H9 (cell line): ENCODE results near the gene TRIM59. TPM values are rescaled to one million over a fixed set of nuclear protein-coding genes. Genes with fewer than 3 reads are reported as not detected.

Experiments used
- DNase-seq: peaks from one replicate; pipeline ENCODE4 v3.0.0-alpha.2; 2017
- H2AFZ ChIP-seq: one replicate; pipeline ENCODE4 v1.6.1; 2013; ENCODE audit warnings: mild to moderate bottlenecking, low read length, control low read depth, moderate library complexity
- H2AK5ac ChIP-seq: 2 replicates; pipeline ENCODE4 v1.6.1; 2013; ENCODE audit warnings: low read length, control low read depth, mixed read lengths; ENCODE audit not compliant: insufficient read length
- H2BK120ac ChIP-seq: one replicate; pipeline ENCODE4 v1.6.1; 2013; ENCODE audit warnings: low read depth, mild to moderate bottlenecking, low read length, control low read depth, inconsistent platforms; ENCODE audit not compliant: poor library complexity, severe bottlenecking
- H2BK12ac ChIP-seq: 2 replicates; pipeline ENCODE4 v1.6.1; 2013; ENCODE audit warnings: low read length, control low read depth, mixed read lengths, low read depth; ENCODE audit not compliant: insufficient read length
- H2BK15ac ChIP-seq: 2 replicates; pipeline ENCODE4 v1.6.1; 2013; ENCODE audit warnings: low read depth, low read length, control low read depth
- H2BK20ac ChIP-seq: one replicate; pipeline ENCODE4 v1.6.1; 2013; ENCODE audit warnings: low read depth, mild to moderate bottlenecking, low read length, control low read depth, inconsistent platforms; ENCODE audit not compliant: poor library complexity, severe bottlenecking
- H2BK5ac ChIP-seq: 2 replicates; pipeline ENCODE4 v1.6.1; 2013; ENCODE audit warnings: low read length, control low read depth, mixed read lengths; ENCODE audit not compliant: insufficient read length
- H3K14ac ChIP-seq: 2 replicates; pipeline ENCODE4 v1.6.1; 2013; ENCODE audit warnings: low read length, control low read depth; ENCODE audit not compliant: insufficient read depth
- H3K18ac ChIP-seq: 2 replicates; pipeline ENCODE4 v1.6.1; 2013; ENCODE audit warnings: low read depth, mild to moderate bottlenecking, mixed read lengths, low read length, control low read depth; ENCODE audit not compliant: insufficient read length
- H3K23ac ChIP-seq: 2 replicates; pipeline ENCODE4 v1.6.1; 2013; ENCODE audit warnings: low read length, control low read depth, mixed read lengths, low read depth; ENCODE audit not compliant: insufficient read length
- H3K23me2 ChIP-seq: 2 replicates; pipeline ENCODE4 v1.6.1; 2013; ENCODE audit warnings: low read depth, mild to moderate bottlenecking, mixed read lengths, low read length, control low read depth; ENCODE audit not compliant: insufficient read length, poor library complexity, severe bottlenecking
- H3K27ac ChIP-seq: 2 replicates; pipeline ENCODE4 v1.5.1; 2013; ENCODE audit warnings: low read length, control low read depth, mixed read lengths, low read depth; ENCODE audit not compliant: insufficient read length
- H3K27me3 ChIP-seq: 2 replicates; pipeline ENCODE4 v1.6.1; 2013; ENCODE audit warnings: low read length, control low read depth, inconsistent platforms; ENCODE audit not compliant: insufficient read depth
- H3K4ac ChIP-seq: 2 replicates; pipeline ENCODE4 v1.6.1; 2013; ENCODE audit warnings: low read depth, mild to moderate bottlenecking, control low read depth, inconsistent platforms, low read length, moderate library complexity
- H3K4me1 ChIP-seq: 2 replicates; pipeline ENCODE4 v1.6.1; 2013; ENCODE audit warnings: low read length, control low read depth, inconsistent platforms; ENCODE audit not compliant: insufficient read depth
- H3K4me2 ChIP-seq: 2 replicates; pipeline ENCODE4 v1.6.1; 2013; ENCODE audit warnings: low read length, control low read depth, mixed read lengths; ENCODE audit not compliant: insufficient read length, insufficient read depth
- H3K56ac ChIP-seq: 2 replicates; pipeline ENCODE4 v1.6.1; 2013; ENCODE audit warnings: low read depth, mild to moderate bottlenecking, mixed read lengths, low read length, control low read depth; ENCODE audit not compliant: insufficient read length
- H3K79me1 ChIP-seq: 2 replicates; pipeline ENCODE4 v1.6.1; 2013; ENCODE audit warnings: low read depth, mild to moderate bottlenecking, moderate library complexity, low read length, control low read depth, inconsistent platforms; ENCODE audit not compliant: insufficient read depth, poor library complexity, severe bottlenecking
- H3K79me2 ChIP-seq: 2 replicates; pipeline ENCODE4 v1.6.1; 2013; ENCODE audit warnings: low read length, control low read depth, inconsistent platforms; ENCODE audit not compliant: insufficient read depth
- H3K9ac ChIP-seq: 2 replicates; pipeline ENCODE4 v1.6.1; 2013; ENCODE audit warnings: low read length, control low read depth, mixed read lengths; ENCODE audit not compliant: insufficient read length; ENCODE audit errors: extremely low read depth
- H3K9me3 ChIP-seq: one replicate; pipeline ENCODE4 v1.6.1; 2013; ENCODE audit warnings: low read depth, low read length, inconsistent platforms; ENCODE audit not compliant: control insufficient read depth
- H3T11ph ChIP-seq: one replicate; pipeline ENCODE4 v1.6.1; 2013; ENCODE audit warnings: mild to moderate bottlenecking, low read length, control low read depth, inconsistent platforms
- H4K20me1 ChIP-seq: one replicate; pipeline ENCODE4 v1.6.1; 2013; ENCODE audit not compliant: control insufficient read depth, insufficient read length, insufficient read depth
- H4K5ac ChIP-seq: 2 replicates; pipeline ENCODE4 v1.6.1; 2013; ENCODE audit warnings: low read depth, mild to moderate bottlenecking, mixed read lengths, low read length, control low read depth; ENCODE audit not compliant: insufficient read length
- H4K8ac ChIP-seq: replicated peaks from 2 replicates; pipeline ENCODE4 v1.6.1; 2013; ENCODE audit warnings: low read length, control low read depth, mixed read lengths, low read depth; ENCODE audit not compliant: insufficient read length
- H4K91ac ChIP-seq: 2 replicates; pipeline ENCODE4 v1.6.1; 2013; ENCODE audit warnings: low read depth, mild to moderate bottlenecking, moderate library complexity, mixed read lengths, low read length, control low read depth; ENCODE audit not compliant: insufficient read length
- H3K27ac Mint-ChIP-seq, 3 experiments: 2 replicates in 2 of 3; 3 replicates in 1 of 3; pipeline ENCODE4 v1.8.0; 2020 to 2021; ENCODE audit warnings: mixed read lengths in 3 of 3, mild to moderate bottlenecking in 1 of 3, moderate library complexity in 1 of 3
- H3K27me3 Mint-ChIP-seq: 2 replicates; pipeline ENCODE4 v1.8.0; 2021; ENCODE audit warnings: low read depth, mild to moderate bottlenecking, moderate library complexity, mixed read lengths
- H3K36me3 Mint-ChIP-seq, 3 experiments: 2 replicates in 2 of 3; 3 replicates in 1 of 3; pipeline ENCODE4 v1.8.0; 2020 to 2021; ENCODE audit warnings: low read depth in 3 of 3, mixed read lengths in 3 of 3; ENCODE audit not compliant: insufficient read depth in 1 of 3
- H3K4me1 Mint-ChIP-seq, 2 experiments: 2 replicates each; pipeline ENCODE4 v1.8.0; 2020; ENCODE audit warnings: mixed read lengths in 2 of 2
- H3K4me3 Mint-ChIP-seq, 2 experiments: 2 replicates in 1 of 2; 3 replicates in 1 of 2; pipeline ENCODE4 v1.8.0; 2020 to 2021; ENCODE audit warnings: mild to moderate bottlenecking in 2 of 2, mixed read lengths in 2 of 2, moderate library complexity in 1 of 2
- H3K9me3 Mint-ChIP-seq, 2 experiments: 2 replicates in 1 of 2; 3 replicates in 1 of 2; pipeline ENCODE4 v1.8.0; 2020; ENCODE audit warnings: mild to moderate bottlenecking in 2 of 2, mixed read lengths in 2 of 2, moderate library complexity in 1 of 2
- WGBS: extraction: QIAGEN DNeasy Blood & Tissue Kit; methylation state at CpG from one replicate; pipeline ENCODE4 v1.1.7; 2013; ENCODE audit warnings: missing lambda C conversion rate, low lambda C conversion rate, mixed read lengths; ENCODE audit not compliant: insufficient read length; ENCODE audit errors: extremely low coverage; 5-methylcytosine and 5-hydroxymethylcytosine counted together
- total RNA-seq: library from RNA; stranded (reverse); gene quantifications from 2 replicates; pipeline ENCODE4 v1.2.1, GENCODE V29; 2021
- TF ChIP-seq, protein P1 (sequence below): fragments of 200-600 bp; sonication (generic); conservative IDR thresholded peaks from 3 replicates; pipeline ENCODE4 v1.8.0; 2021; ENCODE audit warnings: antibody characterized with exemption, mild to moderate bottlenecking

The TRIM59 gene
- total RNA-seq, 1 experiment from 2014 or later, result 47.6 TPM

DNA sequence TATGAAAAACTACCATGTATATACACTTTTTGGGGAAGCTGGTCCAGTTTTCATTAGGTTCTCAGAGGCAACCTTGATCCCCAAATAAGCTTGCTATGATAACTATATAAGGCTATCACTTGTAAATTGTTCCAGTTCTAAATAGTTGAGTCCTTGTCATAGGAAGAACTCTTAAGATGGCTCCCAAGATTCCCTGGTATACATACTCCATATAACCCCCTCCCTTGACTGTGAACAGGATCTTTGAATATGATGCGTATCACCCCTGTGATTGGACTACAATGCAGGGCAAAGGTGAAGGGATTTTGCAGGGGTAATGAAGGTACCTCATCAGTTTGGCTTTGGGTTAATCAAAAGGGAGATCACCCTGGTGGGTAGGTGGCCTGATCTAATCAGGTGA, 48.6 kb upstream of the TRIM59 start:
- H2AK5ac ChIP-seq, result no peak overlapping the region
- H2BK120ac ChIP-seq, result no peak overlapping the region
- H3K23me2 ChIP-seq, result no peaks in the 10 kb centered on the region
- H3T11ph ChIP-seq, result no peak overlapping the region
- Mint-ChIP-seq H3K4me1 (no peaks in the 10 kb centered on the region), H3K27me3 (no peaks in the 10 kb centered on the region), H3K27ac (no peak overlapping the region), H3K9me3 (no peaks in the 10 kb centered on the region), H3K36me3 (peaks cover 14 to 29% (median 25%) of the 10 kb centered on the region in 3 experiments; a peak in 6 of 7 replicates), H3K4me3 (no peak overlapping the region)
- no peak overlapping the region for H3K56ac ChIP-seq
- H3K79me1 ChIP-seq, result no peaks in the 10 kb centered on the region
- TF ChIP-seq, protein P1, sequence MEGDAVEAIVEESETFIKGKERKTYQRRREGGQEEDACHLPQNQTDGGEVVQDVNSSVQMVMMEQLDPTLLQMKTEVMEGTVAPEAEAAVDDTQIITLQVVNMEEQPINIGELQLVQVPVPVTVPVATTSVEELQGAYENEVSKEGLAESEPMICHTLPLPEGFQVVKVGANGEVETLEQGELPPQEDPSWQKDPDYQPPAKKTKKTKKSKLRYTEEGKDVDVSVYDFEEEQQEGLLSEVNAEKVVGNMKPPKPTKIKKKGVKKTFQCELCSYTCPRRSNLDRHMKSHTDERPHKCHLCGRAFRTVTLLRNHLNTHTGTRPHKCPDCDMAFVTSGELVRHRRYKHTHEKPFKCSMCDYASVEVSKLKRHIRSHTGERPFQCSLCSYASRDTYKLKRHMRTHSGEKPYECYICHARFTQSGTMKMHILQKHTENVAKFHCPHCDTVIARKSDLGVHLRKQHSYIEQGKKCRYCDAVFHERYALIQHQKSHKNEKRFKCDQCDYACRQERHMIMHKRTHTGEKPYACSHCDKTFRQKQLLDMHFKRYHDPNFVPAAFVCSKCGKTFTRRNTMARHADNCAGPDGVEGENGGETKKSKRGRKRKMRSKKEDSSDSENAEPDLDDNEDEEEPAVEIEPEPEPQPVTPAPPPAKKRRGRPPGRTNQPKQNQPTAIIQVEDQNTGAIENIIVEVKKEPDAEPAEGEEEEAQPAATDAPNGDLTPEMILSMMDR, result no peak
- no peaks in the 10 kb centered on the region for H3K27me3 ChIP-seq
- no peak overlapping the region for H3K14ac ChIP-seq
- no peak overlapping the region for H2AFZ ChIP-seq
- no peak overlapping the region for H2BK5ac ChIP-seq
- no peaks in the 10 kb centered on the region for H4K20me1 ChIP-seq
- H2BK12ac ChIP-seq, result no peak overlapping the region
- H3K9me3 ChIP-seq, result no peaks in the 10 kb centered on the region
- H2BK15ac ChIP-seq, result no peak overlapping the region
- no peak overlapping the region for H3K4ac ChIP-seq
- no peak overlapping the region for H4K8ac ChIP-seq
- no peaks in the 10 kb centered on the region for H3K79me2 ChIP-seq
- no CpG with 5 or more reads among the region's 1 CpG for WGBS
- no peak overlapping the region for H4K5ac ChIP-seq
- H2BK20ac ChIP-seq, result no peak overlapping the region
- H4K91ac ChIP-seq, result no peak overlapping the region
- DNase-seq, result no peak
- H3K4me2 ChIP-seq, result no peak overlapping the region
- no peak overlapping the region for H3K27ac ChIP-seq
- no peak overlapping the region for H3K9ac ChIP-seq
- H3K18ac ChIP-seq, result no peak overlapping the region
- no peaks in the 10 kb centered on the region for H3K4me1 ChIP-seq
- no peak overlapping the region for H3K23ac ChIP-seq
